ENCODE measurements around the gene NAP1L4.

NAP1L4 gene, protein sequence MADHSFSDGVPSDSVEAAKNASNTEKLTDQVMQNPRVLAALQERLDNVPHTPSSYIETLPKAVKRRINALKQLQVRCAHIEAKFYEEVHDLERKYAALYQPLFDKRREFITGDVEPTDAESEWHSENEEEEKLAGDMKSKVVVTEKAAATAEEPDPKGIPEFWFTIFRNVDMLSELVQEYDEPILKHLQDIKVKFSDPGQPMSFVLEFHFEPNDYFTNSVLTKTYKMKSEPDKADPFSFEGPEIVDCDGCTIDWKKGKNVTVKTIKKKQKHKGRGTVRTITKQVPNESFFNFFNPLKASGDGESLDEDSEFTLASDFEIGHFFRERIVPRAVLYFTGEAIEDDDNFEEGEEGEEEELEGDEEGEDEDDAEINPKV

DNA sequence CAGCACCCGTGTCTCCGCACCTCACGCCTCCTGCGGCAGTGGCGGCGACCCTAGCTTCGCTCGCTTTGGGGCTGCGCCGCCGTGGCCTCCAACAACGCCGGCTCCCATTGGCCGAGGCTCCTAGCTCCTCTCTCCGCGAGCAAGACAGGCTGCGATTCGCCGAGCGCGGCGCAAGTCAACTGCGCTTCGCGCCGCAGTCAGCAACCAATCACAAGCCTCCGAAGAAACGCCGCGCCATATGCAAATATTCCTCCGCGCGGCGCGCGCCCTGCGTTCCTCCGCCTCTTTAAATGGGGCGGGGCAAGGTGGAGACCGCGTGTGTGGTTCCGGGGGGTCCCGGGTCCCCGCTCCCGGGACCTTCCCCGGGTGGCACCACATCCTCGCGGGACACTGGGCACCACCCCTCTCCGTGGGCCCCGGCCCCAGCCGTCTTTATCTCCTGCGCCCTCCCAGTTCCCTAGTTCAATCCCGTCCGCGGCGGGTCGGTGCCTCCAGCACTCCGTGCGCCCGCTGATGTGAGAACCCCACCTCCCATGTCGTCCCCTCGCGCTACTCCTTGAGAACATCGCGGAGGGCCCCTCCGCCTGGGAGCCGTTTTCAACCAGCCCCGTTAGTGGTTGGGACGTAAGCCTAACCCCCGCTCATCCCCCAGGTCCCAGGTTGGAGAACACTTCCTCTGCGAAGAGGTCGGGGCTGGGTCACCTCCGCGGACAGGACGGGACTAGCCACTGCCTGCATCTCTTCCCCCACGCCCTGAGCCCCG, at the start of gene NAP1L4:
NAP1L4 (minus strand) TSS at position 96 of the 763 bp plus-strand sequence. CDS start 13,109 bp downstream, outside the sequence.
- peak; percentile 97 for DNase-seq

DNA sequence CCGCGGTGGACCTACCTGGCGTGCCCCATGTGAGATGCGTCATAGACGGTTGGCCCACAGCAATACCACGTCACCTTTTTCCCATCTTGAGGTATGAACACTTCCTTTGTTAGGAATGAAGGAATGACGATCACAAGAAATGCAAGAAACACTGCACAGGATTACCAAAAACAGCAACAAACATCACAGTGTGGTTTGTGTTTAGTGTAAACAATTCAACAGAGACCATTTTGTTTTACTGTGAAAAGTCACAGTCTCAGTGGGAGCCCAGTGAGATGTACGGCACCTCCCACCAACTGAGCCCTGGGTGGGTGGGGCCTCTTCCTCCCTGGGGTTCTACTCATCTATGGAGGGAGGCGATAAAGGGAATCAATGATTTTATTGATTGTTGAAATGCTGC, 48.8 kb upstream of the NAP1L4 start:
- no peak for DNase-seq

DNA sequence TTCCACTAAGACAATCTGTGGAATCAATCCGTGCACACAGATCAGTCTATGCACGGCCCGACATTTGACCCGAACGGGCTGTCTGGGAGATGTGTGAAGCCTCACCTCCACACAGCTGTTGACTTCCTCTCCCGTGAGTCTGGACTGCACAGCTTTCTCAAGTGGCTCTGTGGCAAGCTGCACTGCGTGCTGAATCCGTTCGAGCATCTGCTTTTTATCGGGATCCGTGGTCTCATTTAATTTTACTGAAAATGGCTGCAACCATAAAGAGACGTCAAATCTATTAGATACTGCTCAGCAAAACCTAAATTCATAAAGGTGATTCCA, 45.8 kb upstream of the NAP1L4 start:
- no peak for DNase-seq

DNA sequence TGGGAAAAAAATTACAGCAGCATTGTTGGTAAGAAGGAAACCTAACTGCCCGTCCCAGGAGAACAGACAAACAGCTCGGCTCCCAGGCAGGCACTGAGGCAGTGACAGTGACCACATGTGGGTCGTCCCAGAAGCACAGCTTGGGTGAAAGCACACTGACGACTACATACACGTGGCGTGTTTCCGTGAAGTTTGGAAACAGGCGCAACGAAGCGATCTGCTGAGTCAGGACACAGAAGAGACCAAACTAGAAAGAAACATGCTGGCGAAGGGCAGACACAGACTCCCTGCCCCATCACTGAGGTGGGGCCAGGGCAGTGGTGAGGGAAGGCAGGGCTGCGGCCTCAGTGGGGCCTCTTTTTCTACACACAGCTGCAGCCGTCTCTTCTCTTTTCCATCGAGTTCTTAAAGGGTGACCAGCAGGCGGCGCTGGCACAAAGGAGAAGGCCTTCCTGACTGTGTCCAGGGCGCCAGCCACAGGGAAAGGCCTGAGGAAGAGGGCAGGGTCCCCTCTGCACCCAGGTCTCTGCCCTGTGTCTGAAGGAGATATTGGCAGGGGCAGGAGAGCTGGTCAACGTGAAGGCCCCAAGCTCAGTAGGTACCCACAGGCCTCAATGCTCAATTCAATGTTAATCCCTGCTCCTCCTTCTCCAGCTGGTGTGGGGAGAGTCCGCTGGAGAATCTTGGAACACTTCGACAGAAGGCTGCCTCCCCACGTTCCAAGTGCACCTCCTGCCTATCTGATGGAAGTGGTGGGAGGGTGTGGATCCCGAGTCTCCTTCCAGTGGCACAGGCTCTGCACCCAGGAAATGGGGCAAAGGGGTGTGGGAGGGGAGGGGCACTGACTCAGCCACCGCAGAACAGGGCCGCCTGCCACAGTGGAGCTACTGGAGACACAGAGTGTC, 45.2 kb upstream of the NAP1L4 start:
- DNase-seq, result peak; percentile 41

DNA sequence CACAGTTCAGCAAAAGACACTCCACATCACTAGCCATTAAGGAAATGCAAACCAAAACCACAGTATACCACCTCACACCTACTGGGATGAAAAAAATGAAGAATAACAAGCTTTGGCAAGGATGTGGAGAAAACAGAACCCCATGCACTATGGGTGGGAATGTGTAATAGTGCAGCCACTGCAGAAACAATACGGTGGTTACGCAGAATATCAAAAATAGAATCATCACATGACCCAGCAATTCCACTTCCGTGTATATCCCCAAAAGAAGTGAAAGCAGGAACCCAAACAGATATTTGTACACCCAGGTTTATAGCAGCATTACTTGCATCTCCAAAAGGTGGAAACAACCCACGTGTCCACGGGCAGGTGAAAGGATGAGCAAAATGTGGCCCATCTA, 44.3 kb upstream of the NAP1L4 start:
- DNase-seq, result no peak

DNA sequence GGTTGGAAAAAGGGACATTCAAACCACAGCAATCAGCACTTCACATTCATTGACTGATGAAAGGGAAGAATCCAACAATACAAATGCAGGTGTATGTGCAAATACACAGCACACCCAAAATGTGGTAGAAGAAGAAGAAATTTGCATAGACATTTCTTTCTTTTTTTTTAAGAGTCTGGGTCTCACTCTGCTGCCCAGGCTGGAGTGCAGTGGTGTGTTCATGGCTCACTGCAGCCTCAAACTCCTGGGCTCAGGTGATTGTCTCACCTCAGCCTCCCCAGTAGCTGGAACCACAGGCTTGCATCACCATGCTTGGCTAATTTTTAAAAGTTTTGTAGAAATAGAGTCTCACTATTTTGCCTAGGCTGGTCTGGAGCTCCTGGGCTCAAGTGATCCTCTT, 43.2 kb upstream of the NAP1L4 start:
- no peak for DNase-seq

DNA sequence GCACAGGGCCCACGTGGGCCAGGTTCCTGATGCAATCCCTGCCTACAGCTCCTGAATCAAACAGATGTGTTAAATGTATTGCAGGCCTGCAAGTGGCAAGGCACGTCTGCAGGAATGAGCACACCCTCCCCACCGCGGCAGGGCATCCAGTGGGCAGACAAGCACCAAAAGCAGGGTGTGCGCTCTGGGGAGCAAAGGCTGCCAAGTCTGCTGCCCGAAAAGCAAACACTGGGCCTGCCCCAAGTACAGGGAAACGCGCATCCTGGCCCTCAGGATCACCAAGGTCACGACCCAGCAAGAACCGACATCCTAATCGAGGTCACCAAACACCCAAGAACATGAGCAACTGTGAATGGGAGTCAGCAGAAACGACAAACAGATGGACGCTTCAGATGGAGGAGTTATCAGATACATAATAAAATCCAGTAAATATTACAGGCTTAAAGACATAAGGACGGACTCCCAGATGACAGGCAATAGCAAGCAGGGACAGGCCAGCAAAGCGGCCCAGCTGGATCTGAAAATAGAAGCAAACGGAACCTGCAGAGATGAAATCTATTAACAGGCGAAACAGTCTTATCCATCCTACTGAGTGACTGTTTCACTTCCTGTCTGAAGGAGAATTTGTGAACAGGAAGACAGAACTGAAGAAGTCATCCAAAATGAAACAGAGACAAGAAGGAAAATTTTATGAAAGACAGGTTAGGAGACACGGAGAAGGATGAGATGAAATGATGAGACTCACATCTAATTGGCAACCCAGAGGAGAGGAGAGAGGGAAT, 38.4 kb upstream of the NAP1L4 start:
- DNase-seq, result no peak

DNA sequence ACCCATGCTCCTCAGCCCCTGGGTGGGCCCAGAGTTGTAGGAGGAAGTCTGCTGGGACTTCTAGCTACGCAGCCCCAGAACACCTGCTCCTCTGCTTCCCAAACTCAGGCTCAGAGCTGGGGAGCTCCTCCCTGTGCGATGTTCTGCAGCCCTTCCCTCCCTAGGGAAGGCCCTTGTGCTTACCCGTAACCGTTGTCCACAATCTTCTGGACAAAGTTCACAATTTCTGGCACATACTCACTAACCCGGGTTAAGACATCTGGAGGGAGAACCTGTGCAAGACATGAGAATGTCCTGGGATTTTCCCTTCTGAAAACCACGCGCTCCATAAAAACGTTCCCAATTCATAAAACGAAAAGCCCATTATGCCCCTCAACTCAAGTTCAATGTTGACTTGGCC, 36.7 kb upstream of the NAP1L4 start:
- no peak for DNase-seq

DNA sequence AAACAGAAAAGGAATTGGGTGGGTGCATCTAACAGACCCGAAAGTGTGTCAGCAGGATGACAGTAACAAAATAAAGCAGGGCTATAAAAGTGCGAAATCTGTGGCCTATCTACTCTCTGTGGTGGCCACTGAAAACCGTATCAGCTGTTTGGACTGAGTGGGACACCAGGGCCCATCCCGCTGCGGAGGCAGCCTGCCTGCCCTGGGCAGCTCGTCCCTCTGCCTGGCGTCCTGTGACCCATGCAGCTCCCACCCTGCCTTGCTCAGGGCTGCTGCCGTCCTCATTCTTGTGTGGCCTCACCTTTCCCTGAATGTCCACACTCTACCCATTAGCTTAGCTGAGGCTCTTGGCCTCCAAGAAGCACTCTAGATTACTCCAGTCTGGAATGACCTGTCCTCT, 34.7 kb upstream of the NAP1L4 start:
- no peak for DNase-seq

DNA sequence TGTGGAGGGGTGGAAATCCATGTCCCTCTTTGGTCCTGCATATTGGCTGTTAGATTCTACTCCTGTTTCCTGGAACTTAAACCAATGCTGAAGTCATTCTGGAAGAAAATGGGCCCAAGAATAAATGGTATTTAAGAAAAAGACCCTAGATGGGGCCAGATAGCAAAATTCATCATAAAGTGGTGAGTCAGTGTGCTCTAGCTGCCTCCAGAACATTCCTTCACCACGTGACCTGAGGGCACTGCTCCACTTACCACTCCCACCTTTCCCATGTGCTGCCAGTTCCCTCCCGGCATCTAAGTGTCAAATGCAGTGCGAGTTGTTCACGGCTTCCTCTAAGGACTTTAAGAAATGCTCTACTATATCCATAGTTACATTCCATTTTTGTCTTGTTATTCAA, 30.9 kb upstream of the NAP1L4 start:
- DNase-seq, result no peak

DNA sequence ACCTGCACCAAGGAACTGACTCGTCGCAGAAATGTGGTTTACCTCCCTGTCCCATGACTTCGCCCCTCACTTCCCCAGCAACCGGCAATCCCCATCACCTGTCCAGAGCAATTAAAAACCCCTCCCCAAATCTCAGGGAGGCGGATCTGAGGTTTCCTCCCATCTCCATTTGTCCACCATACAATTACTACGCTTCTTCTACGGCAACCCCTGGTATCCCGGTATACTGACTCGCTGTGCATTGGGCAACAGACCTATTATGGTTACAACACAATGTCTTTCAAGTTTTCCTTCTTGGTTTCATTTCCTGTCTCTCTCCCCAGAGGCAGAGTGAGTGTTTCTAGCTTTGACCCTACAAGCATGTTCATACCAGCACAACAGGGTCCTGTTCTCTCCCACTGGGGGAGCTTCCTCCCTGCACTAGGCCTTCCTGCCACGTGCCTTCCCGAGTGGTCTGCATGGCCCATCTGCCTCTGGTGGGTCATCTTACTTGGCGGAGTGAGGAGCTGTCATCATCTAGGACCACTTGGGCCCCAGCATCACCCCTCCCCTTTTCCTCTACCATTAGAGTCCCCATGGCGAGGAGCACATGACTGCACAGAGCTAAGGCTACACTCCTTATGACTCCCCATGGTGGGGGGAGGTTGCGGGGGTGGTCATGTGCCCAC, 30.3 kb upstream of the NAP1L4 start:
- DNase-seq, result no peak

DNA sequence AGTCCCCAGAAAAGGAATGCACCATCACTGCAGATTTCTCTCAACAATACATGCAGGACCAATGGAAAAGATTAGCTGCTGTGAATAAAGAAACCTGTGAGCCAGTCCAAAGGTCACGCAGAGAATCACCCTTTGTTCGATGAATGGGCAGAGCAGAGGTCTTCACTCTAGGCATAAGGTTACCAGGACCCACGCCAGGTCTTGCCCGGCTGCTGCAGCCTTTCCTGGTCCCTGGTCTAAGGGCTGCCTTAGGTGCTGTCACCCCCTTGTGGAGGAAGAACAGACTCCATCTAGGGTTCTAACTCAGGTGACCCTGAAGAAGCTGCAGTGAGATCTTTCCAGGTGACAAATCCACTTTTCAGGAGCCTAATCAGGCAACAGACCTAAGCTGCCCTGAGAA, 29.0 kb upstream of the NAP1L4 start:
- peak; percentile 29 for DNase-seq

DNA sequence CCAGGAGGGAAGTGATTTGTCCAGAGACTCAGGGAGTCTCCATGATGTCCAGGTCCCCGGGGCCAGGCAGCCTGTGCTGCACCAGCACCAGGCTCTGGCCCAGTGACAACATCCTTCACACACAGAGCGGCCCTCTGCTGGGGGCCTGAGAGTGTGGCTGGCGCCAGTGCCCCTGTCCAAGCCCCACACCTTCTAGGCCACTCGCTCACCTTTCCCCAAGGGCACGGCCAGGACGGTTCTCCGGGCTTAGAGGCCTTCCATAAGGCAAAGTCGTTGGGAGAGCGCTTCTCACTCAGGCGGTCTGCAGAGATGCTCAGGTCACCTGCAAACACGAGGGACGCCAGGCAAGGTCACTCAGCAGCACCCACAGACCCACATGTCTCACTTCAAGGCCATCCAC, 27.9 kb upstream of the NAP1L4 start:
- no peak for DNase-seq

DNA sequence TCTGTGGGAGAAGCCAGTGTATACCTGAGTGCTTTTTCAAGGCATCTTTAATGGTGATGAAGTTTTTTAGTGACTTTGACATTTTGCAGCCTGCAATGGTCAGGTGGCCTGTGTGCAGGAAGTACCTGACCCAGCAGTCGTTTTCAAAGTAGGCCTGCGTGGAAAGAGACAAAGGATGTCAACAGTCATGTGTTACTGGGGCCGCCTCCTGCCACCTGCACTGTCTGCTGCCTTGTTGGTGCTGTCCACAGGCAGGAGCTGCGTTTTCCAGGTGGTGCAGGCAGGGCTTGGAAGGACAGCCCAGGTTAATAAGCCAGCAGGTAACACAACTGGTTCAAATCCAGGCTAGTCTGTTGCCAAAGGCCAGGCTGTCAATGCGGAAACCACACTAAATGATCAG, 26.5 kb upstream of the NAP1L4 start:
- DNase-seq, result no peak

DNA sequence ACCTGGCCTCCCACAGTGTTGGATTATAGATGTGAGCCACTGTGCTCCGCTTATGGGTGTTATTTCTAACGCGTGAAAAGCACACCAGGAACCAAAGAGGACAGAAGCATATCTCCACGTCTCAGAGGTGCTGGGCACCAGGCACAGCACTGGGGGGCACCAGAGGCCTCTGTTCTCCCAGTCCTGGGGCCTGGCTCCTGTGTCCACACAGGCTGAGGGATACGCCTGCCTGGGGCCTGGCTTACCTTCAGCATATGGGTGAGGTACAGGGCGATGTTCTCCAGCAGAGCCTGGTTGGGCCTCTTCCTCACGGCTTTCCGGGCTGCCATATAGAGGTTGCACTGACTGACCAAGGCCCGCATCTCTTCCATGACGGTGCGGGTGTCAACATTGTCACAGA, 24.7 kb upstream of the NAP1L4 start:
- DNase-seq, result no peak

DNA sequence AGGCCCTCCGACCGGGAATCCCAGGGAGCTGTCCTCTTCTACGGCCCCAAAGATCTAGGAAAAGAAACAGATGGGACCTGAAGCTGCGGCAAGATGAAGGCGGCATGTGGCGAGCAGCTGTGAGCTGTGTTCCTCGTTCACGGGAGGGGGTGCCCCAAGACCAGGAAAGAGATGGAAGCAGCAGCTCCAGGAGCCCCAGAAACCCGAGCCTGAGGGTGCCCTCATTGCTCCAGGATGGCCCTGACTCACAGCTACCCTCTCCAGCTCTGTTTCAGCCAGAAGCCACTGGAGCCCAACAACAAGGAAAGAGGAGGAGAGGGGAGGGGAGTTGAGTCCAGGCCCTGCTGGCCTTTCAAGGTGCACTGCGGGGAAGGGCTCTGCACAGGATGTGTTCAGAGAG, 23.7 kb upstream of the NAP1L4 start:
- no peak for DNase-seq

DNA sequence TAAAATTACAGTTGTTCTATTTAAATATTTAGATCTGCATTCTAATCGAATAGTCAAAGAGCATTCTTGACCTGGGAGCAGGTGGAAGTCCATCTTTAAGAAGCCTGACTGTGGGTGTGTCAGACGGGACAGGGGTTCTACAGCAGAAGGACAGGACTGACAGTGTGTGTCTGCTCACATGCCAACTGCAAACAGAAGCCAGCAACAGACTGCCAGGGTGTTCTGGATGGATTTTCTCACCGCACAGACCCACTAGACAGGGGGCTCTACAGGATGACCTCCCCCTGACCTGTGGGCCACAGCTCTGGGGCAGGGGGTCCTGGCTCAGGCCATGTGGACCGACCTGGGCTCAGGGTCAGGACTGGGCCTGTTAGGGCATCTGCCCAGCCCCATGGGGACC, 22.8 kb upstream of the NAP1L4 start:
- no peak for DNase-seq

DNA sequence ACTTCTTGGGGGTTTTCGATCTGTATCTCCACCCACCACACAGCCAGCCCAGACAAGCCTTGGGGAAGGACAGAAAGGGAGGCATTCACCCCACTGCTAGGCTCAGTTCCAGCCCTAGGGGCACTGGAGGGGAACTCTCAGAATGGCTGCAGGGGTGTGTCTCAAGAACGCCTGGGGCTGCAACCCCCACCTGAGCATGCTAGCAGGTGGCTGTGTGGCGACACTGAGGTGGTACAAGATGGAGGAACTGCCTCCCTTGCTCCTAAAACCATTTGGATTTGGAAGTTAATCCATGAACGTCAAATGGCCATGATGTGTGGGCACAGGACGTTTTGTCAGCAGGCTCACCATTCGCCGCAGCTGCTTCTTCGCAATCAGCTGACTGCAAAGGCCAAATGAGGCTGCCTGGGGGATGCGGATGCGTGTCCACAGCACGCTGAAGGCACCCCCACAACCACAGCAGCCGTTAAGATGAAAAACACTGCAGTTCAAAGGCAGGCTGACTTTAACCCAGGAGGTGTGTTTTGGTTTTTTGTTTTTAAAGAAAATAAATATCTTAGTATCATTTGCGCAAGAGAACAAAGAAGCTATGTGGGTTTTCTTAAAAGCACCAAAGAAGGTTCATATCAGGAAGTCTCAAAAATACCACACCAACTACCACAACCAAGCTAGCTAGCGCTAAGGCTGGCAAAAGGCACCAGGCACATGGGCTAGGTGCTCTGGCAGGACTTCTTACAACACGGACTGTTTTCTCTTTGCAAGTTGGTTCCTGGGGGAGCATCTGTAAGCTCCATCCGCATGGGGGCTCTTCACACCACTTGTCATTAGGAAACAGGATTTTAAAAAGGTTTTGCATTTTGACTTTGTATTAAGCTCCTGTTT, 22.2 kb upstream of the NAP1L4 start:
- DNase-seq, result no peak

DNA sequence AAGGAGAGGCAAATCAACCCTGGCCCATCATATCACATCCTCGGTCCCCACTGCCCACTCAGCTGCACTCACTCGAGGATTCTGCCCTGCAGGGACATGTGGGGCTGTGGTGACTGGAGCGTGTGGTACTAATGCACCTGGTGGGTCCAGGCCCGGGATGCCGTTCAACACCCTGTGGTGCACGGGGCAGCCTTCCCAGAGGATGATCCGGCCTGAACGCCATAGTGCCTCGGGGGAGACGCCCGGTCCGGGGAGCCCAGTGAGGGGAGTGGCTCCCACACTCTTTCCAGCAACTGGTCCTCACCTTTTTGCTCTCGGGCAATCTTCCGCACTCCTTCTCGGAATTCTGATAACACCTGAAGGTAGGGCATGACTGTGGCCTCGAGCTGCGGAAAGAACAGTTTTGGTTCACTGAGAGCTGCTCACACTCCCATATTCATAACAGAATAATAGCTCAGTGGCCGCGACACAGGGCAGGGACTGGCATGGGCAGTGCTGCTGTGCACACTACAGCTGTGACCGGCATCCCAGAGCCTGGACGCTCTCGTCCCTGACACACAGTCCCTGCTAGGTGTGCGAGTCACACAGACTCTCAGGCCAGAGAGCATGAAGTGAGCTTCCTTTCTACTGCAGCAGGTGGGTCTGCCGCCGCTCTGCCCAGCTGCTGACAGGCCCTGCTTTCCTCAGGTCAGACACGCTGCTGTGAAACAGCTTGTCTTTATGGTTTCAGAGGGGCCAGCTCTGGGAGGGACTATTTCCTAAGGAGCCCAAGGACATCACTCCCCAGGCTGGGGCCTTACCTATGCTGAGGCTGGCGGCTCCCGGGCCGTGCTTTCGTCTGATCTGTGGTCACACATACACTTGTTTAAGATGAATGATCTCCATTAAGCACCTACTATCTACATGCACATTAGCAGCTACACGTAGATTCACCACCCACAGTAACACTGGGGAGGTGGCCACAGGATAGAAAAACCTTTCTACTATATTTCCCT, 20.1 kb upstream of the NAP1L4 start:
- no peak for DNase-seq

Data from COR-L47 (cell line).